ENCODE measurements around the gene CTNNBL1. TPM values are rescaled to one million over a fixed set of nuclear protein-coding genes. Genes with fewer than 3 reads are reported as not detected.

CTNNBL1 gene
- total RNA-seq, 2 experiments from 2014 or later: 31.1 to 33.4 TPM

- Histone ChIP-seq H3K4me3 (ENCODE audit: low read length) (no peak overlapping the region), H3K4me1 (ENCODE audit: insufficient read depth, low read length) (no peaks in the 10 kb centered on the region), H3K36me3 (ENCODE audit: insufficient read depth, low read length) (peaks cover 4% of the 10 kb centered on the region), H3K9me3 (ENCODE audit: control insufficient read depth in 1 of 2, insufficient read depth in 1 of 2, low read length in 2 of 2) (no peaks in the 10 kb centered on the region), H3K27me3 (ENCODE audit: control insufficient read depth in 1 of 2, insufficient read depth in 2 of 2, low read length in 2 of 2) (no peaks in the 10 kb centered on the region), H3K27ac (ENCODE audit: low read depth in 1 of 2, low read length in 2 of 2) (no peak overlapping the region)
- Mint-ChIP-seq H3K4me1 (ENCODE audit: low read depth) (peaks cover 4% of the 10 kb centered on the region), H3K36me3 (ENCODE audit: low read depth) (peaks cover 19% of the 10 kb centered on the region), H3K27me3 (no peaks in the 10 kb centered on the region), H3K4me3 (no peak overlapping the region), H3K27ac (no peak overlapping the region), H3K9me3 (no peaks in the 10 kb centered on the region)
- ATAC-seq (ENCODE audit: poor library complexity): no peak
- intact Hi-C loops (cut with DNase I, micrococcal nuclease): no loop called here
- CTCF ChIA-PET: no interaction called here
- POLR2A ChIA-PET: no interaction called here
- DNase-seq: no peak
- no peak for TF ChIP-seq CTCF (IDR thresholded peaks at IDR 0.05)
Measured at GRCh38 chr20:37816003-37816402, 122.2 kb downstream of the CTNNBL1 start.

GRCh38 chr20:37816726-37817125, 122.9 kb downstream of the CTNNBL1 start:
- intact Hi-C loops (cut with DNase I, micrococcal nuclease): no loop called here
- no peaks in the 10 kb centered on the region for H3K27me3 Mint-ChIP-seq
- H3K27me3 ChIP-seq (ENCODE audit: control insufficient read depth in 1 of 2, insufficient read depth in 2 of 2, low read length in 2 of 2): no peaks in the 10 kb centered on the region
- no peaks in the 10 kb centered on the region for H3K9me3 Mint-ChIP-seq
- peaks cover 4% of the 10 kb centered on the region for H3K36me3 ChIP-seq (ENCODE audit: insufficient read depth, low read length)
- no peak for ATAC-seq (ENCODE audit: poor library complexity)
- H3K36me3 Mint-ChIP-seq (ENCODE audit: low read depth): peaks cover 18% of the 10 kb centered on the region
- CTCF ChIA-PET: no interaction called here
- no peaks in the 10 kb centered on the region for H3K4me1 ChIP-seq (ENCODE audit: insufficient read depth, low read length)
- H3K27ac Mint-ChIP-seq: no peak overlapping the region
- no peak for TF ChIP-seq CTCF (IDR thresholded peaks at IDR 0.05)
- H3K27ac ChIP-seq (ENCODE audit: low read depth in 1 of 2, low read length in 2 of 2): no peak overlapping the region
- H3K4me1 Mint-ChIP-seq (ENCODE audit: low read depth): peaks cover 4% of the 10 kb centered on the region
- H3K4me3 Mint-ChIP-seq: no peak overlapping the region
- DNase-seq: no peak
- H3K9me3 ChIP-seq (ENCODE audit: control insufficient read depth in 1 of 2, insufficient read depth in 1 of 2, low read length in 2 of 2): no peaks in the 10 kb centered on the region
- POLR2A ChIA-PET: no interaction called here
- H3K4me3 ChIP-seq (ENCODE audit: low read length): no peak overlapping the region

- intact Hi-C loops (cut with DNase I, micrococcal nuclease): no loop called here
- no peaks in the 10 kb centered on the region for H3K4me1 ChIP-seq (ENCODE audit: insufficient read depth, low read length)
- Mint-ChIP-seq H3K4me1 (ENCODE audit: low read depth) (peaks cover 3% of the 10 kb centered on the region), H3K27me3 (no peaks in the 10 kb centered on the region), H3K4me3 (no peak overlapping the region), H3K9me3 (no peaks in the 10 kb centered on the region), H3K27ac (no peak overlapping the region), H3K36me3 (ENCODE audit: low read depth) (peaks cover 20% of the 10 kb centered on the region)
- no peaks in the 10 kb centered on the region for H3K36me3 ChIP-seq (ENCODE audit: insufficient read depth, low read length)
- CTCF ChIA-PET: no interaction called here
- no peak overlapping the region for H3K27ac ChIP-seq (ENCODE audit: low read depth in 1 of 2, low read length in 2 of 2)
- TF ChIP-seq CTCF (IDR thresholded peaks at IDR 0.05): no peak
- DNase-seq (no peak), ATAC-seq (ENCODE audit: poor library complexity) (no peak)
- POLR2A ChIA-PET: no interaction called here
- H3K27me3 ChIP-seq (ENCODE audit: control insufficient read depth in 1 of 2, insufficient read depth in 2 of 2, low read length in 2 of 2): no peaks in the 10 kb centered on the region
- H3K9me3 ChIP-seq (ENCODE audit: control insufficient read depth in 1 of 2, insufficient read depth in 1 of 2, low read length in 2 of 2): no peaks in the 10 kb centered on the region
- no peak overlapping the region for H3K4me3 ChIP-seq (ENCODE audit: low read length)
Measured at GRCh38 chr20:37821696-37822095, 127.9 kb downstream of the CTNNBL1 start.

All from CD4-positive, alpha-beta T cell (primary cell).